NCI-H2081 treated with DMSO at 0.1 percent for 48 hours (cell line): ENCODE results near the gene TBC1D22A.

ENCODE experiments used
- DNase-seq: peaks from one replicate; lab custom pipeline; 2025; lab: John Stamatoyannopoulos, UW

TBC1D22A gene

DNA sequence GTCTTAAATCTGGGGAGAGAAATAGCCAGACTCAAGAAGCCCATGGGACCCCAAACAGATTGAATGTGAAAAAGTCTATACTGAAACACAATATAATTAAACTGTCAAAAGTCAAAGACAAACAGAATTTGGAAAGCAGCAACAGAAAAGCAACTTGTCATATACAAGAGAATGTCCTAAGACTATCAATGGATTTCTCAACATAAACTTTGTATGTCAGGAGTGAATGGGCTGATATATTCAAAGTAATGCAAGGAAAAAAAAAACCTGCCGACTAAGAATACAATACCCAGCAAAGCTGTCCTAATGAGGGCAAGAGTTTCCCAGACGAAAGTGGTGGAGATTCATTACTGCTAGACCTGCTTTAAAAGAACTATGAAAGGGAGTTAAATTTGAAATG lies 73.2 kb downstream of the TBC1D22A start:
- no peak for DNase-seq

DNA sequence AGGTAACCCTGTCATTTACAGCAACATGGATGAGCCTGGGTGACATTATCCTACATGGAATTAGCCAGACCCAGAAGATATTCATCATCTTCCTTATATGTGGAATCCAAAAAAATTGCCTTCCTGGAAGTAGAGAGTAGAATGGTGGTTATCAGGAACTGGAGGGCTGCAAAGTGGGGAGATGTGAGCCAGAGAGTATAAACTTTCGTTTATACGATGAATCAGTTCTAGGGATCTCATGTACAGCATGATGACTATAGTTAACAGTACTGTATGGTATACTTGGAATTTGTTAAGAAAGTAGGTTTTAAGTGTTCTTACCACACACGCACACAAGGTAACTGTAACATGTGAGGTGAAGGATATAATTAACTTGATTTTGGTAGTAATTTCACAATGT lies 79.1 kb downstream of the TBC1D22A start:
- DNase-seq: no peak

DNA sequence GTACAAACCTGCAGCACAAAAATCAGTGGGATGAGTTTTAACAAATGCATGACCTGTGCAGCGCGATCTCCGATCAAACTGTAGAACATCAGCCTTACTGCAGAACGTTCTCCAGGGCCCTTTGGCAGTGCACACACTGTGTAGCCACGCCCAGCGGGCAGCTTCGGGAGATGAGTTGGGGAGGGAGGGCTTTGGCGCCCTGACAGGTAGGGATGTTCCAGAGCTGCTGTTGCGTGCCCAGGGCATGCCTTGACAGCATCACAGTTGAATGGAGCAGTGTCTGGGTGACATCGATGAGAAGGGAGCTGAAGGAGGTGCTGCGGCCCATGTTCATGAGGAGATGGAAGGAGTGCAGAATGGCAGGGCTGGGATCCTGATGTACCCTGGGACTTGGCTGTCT lies 80.2 kb downstream of the TBC1D22A start:
- DNase-seq: no peak

DNA sequence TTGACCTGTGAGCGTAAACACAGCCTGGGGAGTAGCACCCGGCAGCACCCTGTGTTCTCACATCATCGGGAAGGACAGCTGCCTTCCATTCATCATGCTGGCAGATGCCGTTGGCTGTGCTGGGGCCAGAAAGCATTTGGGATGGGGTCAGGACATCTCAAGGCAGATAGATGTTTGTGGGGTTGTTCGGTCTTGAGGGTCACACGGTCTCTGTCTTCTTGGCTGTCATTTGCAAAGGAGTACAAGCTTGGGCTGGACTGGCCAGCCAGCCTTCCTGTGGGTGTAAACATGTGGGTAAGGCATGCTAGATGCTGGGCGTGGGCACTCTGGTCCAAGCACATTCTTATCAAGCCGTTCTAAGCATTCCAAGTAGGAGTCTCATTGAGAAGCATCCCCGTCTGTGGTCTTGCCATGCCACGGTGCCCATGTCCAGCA lies 81.4 kb downstream of the TBC1D22A start:
- DNase-seq: no peak

DNA sequence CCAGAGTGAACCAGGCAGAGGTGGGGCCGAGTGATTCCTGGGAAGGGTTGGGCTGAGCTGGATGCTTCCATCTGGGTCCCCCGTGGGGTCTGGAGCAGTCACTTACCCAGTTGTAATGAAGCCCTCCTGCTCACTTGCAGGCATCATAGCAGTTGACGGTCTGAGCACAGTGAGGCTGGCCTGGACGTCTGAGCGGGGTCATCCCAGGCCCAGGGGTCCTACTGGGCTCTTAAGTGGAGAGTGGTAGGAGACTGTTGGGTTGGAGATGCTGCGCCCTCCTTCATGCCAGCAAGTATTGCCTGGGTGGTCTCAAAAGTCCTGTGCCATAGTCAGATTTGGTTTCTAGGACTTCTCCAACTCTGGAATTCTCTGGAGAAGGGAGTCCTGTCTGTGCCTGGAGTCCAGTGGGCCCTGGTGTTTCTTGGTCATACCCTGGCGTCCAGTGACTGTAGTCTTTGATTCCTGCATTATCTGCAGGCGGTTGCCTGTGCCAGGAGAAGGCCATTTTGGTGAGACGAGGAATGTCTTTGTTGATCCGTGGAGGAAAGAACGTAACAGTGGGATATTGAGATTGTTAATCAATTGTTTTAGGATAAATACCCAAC lies 82.3 kb downstream of the TBC1D22A start:
- no peak for DNase-seq

DNA sequence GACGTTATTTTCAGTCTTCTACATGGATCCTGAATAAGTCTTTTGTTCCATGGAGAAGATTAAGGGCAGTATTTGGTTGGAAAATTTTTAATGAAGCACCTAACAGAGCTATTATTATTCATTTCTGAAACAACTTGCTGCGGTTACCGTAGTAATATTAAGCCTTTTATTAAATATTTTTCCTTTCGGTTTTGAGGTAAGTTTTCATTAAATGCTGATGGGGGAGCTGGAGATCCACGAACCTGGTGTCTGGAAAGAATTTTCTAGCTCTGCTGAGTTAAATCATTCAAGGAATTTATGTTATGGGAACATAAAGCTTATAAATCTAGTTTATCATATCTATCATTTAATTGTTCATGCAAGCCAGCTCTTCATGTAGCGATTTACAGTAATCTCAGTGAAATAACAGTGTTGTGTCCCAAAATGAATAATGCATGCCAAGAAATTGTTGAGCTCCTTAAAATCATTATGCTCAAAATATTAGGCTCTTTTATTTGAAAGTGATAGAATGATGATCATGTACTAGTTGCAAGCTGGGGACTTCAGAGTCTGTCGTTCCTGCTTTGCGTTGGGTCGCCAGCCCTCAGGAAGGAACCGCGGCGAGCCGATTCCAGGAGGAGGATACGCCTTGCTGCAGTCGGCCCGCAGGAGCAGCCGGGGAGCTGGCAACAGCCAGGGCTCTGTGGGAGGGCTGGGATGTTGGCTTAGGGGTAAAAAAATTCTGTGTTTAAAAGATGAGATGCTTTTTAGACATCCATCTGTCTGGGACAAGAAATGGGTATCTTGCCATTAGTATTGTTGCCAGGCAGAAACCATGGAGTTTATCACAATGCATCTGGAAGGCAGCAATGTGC lies 83.1 kb downstream of the TBC1D22A start:
- DNase-seq: no peak

DNA sequence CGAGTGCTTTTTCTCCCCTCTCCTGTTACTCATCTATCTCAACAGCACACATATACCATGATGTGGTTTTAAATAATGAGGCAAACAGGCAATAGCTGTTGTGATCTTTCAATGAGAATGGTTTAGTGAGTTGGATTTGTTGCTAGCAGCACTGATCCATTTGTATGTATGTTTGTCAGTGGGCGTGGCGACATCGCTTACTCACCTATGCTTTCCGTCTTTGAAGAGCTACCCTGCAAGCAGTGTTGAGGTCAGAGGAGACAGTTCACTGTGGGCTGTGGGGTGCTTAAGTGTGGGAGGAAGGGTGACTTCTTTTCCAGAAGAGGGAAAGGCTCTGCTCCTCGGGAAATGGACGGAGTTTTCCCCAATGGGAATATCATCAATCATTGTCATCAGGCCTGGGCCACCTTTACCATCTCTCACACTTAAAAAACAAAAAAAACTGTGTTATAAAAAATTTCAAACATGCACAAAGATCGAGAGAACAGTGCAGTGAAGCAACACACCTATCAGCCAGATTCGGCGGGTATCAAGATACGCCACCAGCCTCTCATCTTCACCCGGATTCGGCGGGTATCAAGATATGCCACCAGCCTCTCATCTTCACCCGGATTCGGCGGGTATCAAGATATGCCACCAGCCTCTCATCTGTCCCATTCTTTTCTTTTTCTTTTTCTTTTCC lies 83.8 kb downstream of the TBC1D22A start:
- no peak for DNase-seq

DNA sequence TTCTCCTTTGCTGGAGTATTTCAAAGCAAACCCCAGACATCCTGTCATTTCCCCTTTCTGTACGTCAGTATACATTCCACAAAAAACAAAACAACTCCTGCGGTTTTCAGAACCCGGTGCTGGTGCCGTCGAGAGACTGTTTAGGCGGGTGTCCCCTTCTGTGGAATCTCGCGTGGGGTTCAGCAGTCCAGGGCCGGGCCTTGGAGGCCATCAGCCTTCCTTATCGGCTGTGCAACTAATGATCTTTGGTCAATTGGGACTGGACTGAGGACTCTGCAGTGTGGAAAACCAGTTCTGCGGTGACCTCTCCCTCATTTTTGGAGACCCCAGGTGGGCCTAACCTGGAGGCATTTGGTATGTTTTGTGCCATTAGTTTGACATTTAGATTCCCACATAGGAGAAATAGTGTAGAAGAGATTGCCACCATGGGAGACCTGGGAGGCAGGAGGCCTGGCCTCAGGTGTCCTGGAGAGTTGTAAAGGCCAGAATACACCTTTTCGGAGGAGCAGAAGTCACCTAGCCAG lies 84.4 kb downstream of the TBC1D22A start:
- no peak for DNase-seq

DNA sequence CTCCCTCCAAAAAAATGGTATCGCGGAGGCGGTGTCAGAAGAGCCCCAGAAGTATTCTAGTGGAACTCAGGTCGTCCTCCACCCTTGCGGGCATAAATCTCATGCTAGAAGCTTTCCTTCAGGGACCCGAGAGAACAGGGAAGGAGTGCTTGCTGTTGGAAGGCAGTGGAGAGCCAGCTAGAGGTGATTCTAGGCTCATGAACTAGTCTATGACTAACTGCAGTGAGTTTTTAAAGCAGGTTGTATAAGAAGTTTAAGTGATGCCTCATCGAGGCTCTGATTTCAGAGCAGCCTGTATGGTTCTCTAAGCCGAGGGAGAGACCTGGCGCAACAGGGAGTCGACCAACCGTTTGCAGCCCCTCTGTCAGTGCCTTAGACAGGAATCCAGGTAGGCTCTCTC lies 85.7 kb downstream of the TBC1D22A start:
- no peak for DNase-seq

DNA sequence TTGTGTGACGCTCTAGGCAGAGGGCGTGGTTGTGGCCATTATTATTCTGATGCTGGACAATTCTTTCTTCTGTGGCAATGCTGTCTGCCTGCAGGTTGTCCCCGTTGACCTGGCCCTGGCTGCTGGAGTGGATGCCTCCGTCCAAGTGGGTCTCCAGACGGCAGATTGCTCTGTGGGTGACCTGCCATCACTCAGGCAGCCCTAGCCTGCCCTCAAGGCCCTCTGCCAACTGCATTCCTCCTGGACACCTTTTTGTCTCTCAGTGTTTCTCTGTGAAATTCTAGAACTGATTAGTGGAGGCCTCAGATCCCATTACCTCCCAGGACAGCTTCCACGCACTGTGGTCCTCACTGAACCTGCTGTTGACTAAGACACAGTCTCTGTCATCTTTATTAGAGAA lies 86.7 kb downstream of the TBC1D22A start:
- DNase-seq: no peak

DNA sequence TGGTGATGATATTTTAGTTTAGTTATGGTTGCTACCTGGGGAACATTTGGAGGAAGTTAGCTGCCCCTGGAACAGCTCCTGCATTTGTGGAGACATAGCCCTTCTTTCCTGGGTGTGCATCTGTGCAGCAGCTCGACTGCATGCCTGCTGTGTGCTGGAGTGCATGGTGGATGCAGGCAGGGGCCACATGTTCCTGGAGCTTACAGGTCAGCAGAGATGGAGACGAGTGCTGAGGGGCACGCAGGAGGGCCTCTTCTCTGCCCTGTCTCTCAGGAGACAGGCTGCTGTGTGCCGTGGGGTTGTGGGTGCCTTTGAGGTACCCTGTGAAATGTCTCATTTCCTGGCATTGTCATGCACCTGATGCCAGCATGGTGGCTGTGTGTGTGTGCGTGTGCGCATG lies 87.5 kb downstream of the TBC1D22A start:
- no peak for DNase-seq

DNA sequence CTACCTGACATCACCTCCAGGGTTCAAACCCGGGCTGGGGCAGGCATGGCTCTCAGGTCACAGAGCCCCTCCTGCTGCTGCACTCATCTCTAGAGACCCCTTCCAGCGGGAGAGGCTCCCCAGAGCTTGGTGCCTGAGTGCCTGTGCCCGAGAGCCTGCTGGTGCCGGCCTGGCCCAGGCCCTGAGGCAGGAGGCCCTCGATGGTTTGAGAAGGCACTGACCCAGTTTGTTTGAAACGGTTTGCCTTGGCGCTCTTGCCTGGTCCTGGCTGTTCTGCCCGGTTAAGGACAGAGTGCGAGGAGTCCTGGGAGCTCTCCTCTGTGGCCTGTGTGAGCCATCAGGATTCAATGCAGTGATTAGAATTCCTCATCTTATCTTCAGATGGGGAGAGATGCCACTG lies 88.9 kb downstream of the TBC1D22A start:
- no peak for DNase-seq

DNA sequence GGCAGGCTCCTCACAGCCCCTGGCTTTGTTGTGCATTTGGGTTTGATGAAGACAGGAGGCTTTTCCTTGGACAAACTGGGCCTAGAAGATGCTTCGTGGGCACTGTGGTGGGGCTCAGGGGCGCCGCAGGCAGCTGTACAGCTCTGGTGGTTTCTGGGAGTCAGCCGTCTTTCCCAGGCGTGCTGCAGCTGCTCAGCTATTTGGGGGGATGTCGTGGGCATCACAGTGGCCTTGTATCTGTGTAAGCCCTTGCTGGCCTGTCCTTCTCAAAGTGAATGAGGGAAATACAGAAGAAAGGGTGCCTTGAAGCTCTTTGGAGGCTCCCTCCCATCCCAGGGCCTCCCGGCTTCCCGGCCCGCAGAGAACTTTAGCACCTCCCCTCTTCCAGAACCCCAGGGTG lies 89.5 kb downstream of the TBC1D22A start:
- DNase-seq: no peak

DNA sequence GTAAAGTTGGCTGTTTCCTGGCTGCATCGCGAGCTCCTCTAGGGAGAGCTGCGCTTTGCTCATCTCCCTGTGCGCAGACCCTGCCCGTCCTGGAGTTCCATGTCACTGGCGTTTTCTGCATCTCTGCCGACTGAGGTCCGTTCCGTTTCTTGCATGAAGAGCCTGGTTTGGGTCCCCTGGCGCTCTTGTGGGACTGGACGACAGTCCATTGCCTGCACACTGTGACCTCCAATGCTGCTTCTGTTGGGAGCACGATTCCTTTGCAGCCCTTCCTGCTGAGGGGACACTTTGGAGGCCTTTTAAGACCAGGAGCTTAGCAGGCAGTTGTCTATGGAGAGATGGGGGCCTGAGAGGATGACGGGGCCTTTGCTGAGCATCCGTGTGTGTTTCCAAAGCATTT lies 90.3 kb downstream of the TBC1D22A start:
- DNase-seq: no peak

DNA sequence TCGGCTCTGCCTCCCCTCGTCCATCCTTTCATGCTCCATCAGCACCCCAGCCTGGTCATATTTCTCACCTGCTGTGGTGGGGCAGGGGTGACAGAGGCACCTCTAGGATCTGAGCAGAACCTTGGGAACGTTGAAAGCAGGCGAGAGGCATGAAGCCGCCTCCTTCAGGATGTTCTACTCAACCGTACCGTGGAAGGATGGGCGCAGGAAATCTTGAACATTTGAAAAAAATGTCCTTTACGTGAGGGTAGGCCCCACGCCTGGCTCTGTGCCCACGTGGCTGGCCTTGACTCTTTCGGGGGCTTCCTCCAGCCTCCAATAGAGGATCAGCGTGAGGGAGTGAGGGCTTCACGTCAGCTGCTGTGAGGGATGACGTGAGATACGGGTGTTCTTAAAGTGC lies 90.7 kb downstream of the TBC1D22A start:
- no peak for DNase-seq

DNA sequence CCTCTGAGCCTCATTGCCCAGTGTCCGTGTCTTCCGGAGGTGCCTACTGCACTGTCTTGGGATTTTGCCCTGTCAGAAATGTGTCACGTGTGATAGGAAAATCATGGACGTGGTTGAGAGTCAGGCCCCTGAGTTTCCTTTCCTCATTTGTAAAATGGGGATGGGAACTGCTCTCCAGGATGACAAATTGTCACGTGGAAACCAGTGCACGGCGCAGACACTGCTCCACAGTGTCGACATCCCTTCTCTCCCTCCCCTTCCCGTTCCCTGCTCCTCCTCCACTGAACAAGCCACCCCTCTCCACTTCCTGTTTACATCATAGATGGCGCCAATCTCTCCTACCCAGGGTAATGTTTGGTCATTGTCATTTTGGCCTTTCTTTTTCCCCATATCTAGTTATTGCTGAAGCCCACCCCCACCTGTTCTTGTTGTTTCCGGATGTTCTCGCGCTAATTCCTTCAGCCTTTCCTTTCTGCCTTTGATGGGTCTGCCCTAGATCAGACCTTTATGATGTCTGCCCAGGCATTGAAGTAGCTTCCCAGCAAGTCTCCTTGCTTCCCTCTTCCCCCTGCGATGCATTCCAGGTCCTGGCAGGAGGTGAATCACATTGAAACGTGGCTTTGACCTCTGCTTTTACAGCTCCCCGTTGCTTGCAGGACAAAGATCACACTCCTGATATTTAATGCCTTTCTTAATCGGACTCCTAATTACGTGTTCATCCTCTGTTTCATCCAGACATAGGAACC lies 91.8 kb downstream of the TBC1D22A start:
- no peak for DNase-seq

DNA sequence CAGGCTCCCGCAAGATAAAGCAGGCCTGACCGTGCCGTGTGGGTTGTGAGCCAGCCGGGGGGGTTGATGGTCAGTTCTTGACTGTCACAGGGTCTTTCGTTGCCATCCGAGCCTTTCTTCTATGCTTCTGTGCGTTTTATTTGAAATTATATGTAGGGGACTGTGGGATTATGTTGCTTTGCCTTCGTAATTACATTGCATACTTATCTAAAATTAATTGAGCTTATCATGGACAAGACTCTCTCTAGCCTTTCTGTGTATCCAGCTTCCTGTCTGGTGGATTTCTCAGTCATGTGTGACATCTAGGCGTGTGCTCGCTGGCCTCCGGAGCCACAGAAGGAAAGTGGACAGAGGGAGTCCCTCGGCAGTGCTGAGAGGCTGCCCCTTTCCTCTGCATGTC lies 93.2 kb downstream of the TBC1D22A start:
- DNase-seq: no peak

DNA sequence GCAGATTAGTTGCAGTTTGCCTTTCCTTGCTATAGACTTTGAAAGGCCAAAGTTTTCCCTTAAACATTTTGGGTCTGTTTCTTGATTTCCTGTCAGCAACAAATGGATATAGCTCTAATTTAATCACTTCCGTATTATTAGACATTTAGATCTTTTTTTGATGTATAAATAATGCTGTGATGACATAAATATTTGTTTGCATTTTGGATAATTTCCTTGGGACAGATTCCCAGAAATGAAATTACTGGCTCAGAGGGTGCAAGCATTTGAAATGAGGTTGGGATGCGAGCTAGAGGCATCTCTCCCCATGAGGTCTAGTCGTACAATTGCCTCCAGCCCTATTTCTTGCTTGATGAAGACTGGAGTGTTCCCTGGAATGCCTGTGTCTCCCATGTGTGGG lies 94.2 kb downstream of the TBC1D22A start:
- no peak for DNase-seq

DNA sequence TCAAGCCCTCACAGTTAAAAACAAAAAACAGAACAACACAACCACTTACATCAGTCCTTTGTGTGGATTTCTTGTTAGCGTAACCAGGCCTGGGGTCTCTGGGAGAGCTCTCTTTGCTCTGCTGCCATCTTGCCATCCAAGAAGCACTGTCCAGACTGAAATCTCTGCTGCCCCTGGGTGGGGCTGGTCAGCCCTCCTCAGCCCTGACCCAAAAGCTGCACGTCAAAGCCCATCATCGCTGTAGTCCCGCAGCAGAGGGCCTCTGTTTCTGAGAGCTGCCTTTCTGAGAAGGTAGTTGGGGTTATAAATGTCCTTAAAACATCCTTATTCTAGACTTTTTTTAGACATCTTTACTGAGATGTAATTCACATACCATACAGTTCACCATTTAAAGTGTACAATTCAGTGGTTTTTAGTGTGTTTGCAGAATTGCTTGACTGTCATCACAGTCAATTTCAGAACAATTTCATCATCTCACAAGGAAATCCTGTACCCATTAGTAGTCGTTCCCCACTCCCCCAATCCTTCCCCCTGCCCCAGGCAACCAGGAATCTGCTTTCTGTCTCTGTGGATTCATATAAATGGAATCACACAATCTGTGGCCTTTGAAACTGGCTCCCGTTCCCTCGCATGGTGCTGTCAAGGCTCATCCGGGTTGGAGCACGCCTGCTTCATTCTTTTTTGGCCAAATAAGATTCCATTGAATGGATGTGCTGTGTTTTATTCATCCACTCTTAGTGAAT lies 94.9 kb downstream of the TBC1D22A start:
- no peak for DNase-seq

DNA sequence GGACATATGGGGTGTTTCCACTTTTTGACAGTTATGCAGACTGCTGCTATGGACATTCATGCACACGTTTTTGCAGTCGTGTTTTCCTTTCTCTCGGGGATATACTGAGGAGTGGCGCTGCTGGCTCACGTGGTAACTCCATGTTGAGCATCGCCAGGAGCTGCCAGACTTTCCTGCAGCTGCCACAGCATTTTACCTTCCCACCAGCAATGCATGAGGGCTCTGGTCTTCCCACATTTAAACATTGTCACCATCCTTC lies 95.4 kb downstream of the TBC1D22A start:
- DNase-seq: no peak

DNA sequence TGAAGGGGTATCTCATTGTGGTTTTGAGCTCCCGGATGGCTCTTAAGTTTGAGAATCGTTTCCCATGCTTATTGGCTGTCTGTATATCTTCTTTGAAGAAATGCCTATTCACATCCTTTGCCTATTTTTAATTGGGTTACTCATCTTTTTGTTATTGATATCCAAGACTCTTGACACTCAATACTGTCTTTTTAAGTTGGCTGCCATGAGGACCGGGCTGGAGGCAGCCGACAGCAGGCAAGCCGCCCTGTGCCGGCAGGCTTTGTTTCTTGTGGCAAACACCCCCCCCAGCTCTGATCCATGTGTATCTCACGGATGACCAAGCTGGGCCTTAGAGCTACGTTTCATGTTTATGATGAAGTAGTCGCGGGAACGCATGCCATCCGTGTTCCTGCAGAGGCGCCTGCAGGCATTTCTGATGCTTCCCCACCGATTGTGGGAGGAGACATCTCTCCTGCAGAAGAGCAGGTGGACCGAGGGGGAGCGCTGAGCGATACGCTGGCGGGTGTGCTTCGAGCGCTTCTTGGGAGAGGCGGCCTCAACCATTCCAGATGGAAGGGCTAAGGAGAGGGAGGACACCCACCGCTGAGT lies 95.8 kb downstream of the TBC1D22A start:
- no peak for DNase-seq
